Measurements from ENCODE around the gene DNAH1.

DNAH1 gene

GRCh38 chr3:52401021-52401420 is 84.9 kb downstream of the DNAH1 start:
- H3K4me3 ChIP-seq (ENCODE audit: low read depth, low read length): no peak overlapping the region

GRCh38 chr3:52401551-52401950 is 85.4 kb downstream of the DNAH1 start:
- H3K4me3 ChIP-seq (ENCODE audit: low read depth, low read length): no peak overlapping the region
- TF ChIP-seq, protein P1, sequence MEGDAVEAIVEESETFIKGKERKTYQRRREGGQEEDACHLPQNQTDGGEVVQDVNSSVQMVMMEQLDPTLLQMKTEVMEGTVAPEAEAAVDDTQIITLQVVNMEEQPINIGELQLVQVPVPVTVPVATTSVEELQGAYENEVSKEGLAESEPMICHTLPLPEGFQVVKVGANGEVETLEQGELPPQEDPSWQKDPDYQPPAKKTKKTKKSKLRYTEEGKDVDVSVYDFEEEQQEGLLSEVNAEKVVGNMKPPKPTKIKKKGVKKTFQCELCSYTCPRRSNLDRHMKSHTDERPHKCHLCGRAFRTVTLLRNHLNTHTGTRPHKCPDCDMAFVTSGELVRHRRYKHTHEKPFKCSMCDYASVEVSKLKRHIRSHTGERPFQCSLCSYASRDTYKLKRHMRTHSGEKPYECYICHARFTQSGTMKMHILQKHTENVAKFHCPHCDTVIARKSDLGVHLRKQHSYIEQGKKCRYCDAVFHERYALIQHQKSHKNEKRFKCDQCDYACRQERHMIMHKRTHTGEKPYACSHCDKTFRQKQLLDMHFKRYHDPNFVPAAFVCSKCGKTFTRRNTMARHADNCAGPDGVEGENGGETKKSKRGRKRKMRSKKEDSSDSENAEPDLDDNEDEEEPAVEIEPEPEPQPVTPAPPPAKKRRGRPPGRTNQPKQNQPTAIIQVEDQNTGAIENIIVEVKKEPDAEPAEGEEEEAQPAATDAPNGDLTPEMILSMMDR (IDR thresholded peaks at IDR 0.05; ENCODE audit: borderline replicate concordance, insufficient read depth, low read depth, low read length): no peak

More at GRCh38 chr3:52401021-52401420, 84.9 kb downstream of the DNAH1 start:
- TF ChIP-seq, protein P1 (IDR thresholded peaks at IDR 0.05; ENCODE audit: borderline replicate concordance, insufficient read depth, low read depth, low read length): no peak

- TF ChIP-seq, protein P1 (IDR thresholded peaks at IDR 0.05; ENCODE audit: borderline replicate concordance, insufficient read depth, low read depth, low read length): no peak
These were observed 86.0 kb downstream of the DNAH1 start for GRCh38 chr3:52402101-52402521.

DNA sequence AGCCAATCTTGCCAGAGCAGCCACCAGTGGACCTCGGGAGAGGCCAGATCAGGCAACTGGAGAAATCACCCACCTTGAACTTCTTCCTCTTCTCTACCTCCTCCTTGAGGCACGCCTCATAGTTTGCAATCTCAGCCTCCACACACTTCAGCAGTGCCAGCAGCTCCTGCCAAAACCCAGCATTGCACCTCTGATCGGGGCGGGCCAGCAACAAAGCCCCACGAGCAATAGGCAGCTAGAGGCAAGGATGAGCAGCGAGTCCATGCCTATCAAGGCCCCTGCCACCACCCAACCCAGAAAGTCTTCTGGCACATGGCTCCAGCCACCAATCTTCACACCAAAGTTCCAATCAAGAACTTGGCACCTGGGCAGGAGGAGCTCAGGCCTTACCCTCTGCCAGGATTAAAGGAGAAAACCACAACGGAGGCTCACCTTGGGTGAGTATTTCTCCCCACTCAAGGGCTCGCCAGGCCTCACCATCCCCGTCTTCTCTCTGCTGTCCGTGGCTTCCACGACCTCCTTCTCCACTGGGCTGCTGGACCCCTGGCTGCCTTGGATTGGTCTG is 86.7 kb downstream of the DNAH1 start:
- TF ChIP-seq, protein P1 (IDR thresholded peaks at IDR 0.05; ENCODE audit: borderline replicate concordance, insufficient read depth, low read depth, low read length): no peak
- no peak overlapping the region for H3K4me3 ChIP-seq (ENCODE audit: low read depth, low read length)

More at GRCh38 chr3:52402101-52402521, 86.0 kb downstream of the DNAH1 start:
- H3K4me3 ChIP-seq (ENCODE audit: low read depth, low read length): no peak overlapping the region

DNA sequence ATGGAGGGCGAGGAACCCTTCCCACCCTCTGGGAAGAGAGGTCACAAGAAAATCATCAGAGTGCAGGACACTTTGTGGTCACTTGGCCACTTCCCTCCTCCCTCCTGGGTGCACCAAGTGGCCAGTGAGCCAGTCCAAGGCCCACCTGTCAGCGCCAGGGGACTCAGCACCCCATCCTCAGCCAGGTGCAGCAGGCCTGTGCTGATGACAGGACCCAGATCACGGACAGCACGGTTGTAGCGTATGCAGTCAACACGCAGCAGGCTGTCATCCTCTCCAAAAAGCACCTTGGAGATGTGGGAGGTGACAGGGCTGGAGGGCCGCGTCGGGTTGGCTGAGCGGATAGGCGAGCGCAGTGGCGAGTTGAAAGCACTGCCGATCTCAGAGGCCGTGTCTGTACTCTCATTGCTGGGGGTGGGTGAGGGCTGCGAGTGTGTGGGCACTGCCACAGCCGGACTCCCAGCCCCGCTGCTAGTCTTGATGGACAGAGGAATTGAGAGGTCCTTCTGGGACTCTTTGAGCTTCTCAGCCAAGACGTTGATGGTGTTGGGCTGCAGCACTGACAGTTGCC is 87.2 kb downstream of the DNAH1 start:
- TF ChIP-seq, protein P1 (IDR thresholded peaks at IDR 0.05; ENCODE audit: borderline replicate concordance, insufficient read depth, low read depth, low read length): no peak

GRCh38 chr3:52403955-52404354 is 87.8 kb downstream of the DNAH1 start:
- TF ChIP-seq, protein P1 (IDR thresholded peaks at IDR 0.05; ENCODE audit: borderline replicate concordance, insufficient read depth, low read depth, low read length): no peak
- no peak overlapping the region for H3K4me3 ChIP-seq (ENCODE audit: low read depth, low read length)

More for the DNA sequence above, 87.2 kb downstream of the DNAH1 start:
- no peak overlapping the region for H3K4me3 ChIP-seq (ENCODE audit: low read depth, low read length)

GRCh38 chr3:52404391-52404790 is 88.3 kb downstream of the DNAH1 start:
- TF ChIP-seq, protein P1 (IDR thresholded peaks at IDR 0.05; ENCODE audit: borderline replicate concordance, insufficient read depth, low read depth, low read length): no peak
- H3K4me3 ChIP-seq (ENCODE audit: low read depth, low read length): no peak overlapping the region
